ACC112 (cell line): ENCODE measurements around the gene ART4.

Source experiments
- H2AFZ ChIP-seq: fragments of 200-600 bp; sonication (generic); one replicate; pipeline ENCODE4 v1.6.0; 2017; ENCODE audit warnings: antibody characterized with exemption, low read length; ENCODE audit not compliant: unreplicated experiment
- H3K27ac ChIP-seq: fragments of 200-600 bp; sonication (generic); 2 replicates; pipeline ENCODE4 v1.5.1; 2014; ENCODE audit warnings: low read depth, mild to moderate bottlenecking, antibody characterized with exemption, low read length, moderate library complexity
- H3K27me3 ChIP-seq: fragments of 200-600 bp; sonication (generic); 2 replicates; pipeline ENCODE4 v1.6.1; 2014; ENCODE audit warnings: mild to moderate bottlenecking, antibody characterized with exemption, low read length, moderate library complexity, mixed read lengths; ENCODE audit not compliant: insufficient read depth
- H3K36me3 ChIP-seq: fragments of 200-600 bp; sonication (generic); 2 replicates; pipeline ENCODE4 v1.6.1; 2016; ENCODE audit warnings: mild to moderate bottlenecking, antibody characterized with exemption, low read length, moderate library complexity, mixed read lengths; ENCODE audit not compliant: insufficient read depth
- H3K4me1 ChIP-seq: fragments of 200-600 bp; sonication (generic); one replicate; pipeline ENCODE4 v1.6.1; 2016; ENCODE audit warnings: low read length, mixed read lengths; ENCODE audit not compliant: insufficient read depth, unreplicated experiment, control insufficient read depth
- H3K4me3 ChIP-seq: fragments of 200-600 bp; sonication (generic); 2 replicates; pipeline ENCODE4 v1.5.1; 2014; ENCODE audit warnings: mild to moderate bottlenecking, low read depth, low read length
- H3K79me2 ChIP-seq: fragments of 200-600 bp; sonication (generic); one replicate; pipeline ENCODE4 v1.6.0; 2016; ENCODE audit warnings: low read length; ENCODE audit not compliant: control insufficient read depth, unreplicated experiment, insufficient read depth

ART4 gene

GRCh38 chr12:14843425-14843887 lies at the start of gene ART4:
Gene ART4, minus strand, starts transcription at chr12:14843526. Its CDS starts 413 bp downstream, at chr12:14843113.
- no peaks in the 10 kb centered on the region for H3K79me2 ChIP-seq
- H3K4me3 ChIP-seq = peak within 1 kb of the TSS; percentile 32; the same call in 1 of the 2 replicates
- H3K4me1 ChIP-seq = peaks cover 31% of the 10 kb centered on the region
- peak within 1 kb of the TSS; percentile 30 for H2AFZ ChIP-seq
- H3K27ac ChIP-seq = peak within 1 kb of the TSS; percentile 84
- H3K36me3 ChIP-seq = no peaks in the 10 kb centered on the region
- no peaks in the 10 kb centered on the region for H3K27me3 ChIP-seq

- no peaks in the 10 kb centered on the region for H3K36me3 ChIP-seq
- no peak overlapping the region for H3K27ac ChIP-seq
- no peaks in the 10 kb centered on the region for H3K27me3 ChIP-seq
- H3K4me1 ChIP-seq = peaks cover 11% of the 10 kb centered on the region
- no peak overlapping the region for H3K4me3 ChIP-seq
- H3K79me2 ChIP-seq = no peaks in the 10 kb centered on the region
- peak overlapping the region; percentile 31 for H2AFZ ChIP-seq
These were observed 49.6 kb upstream of the ART4 start for GRCh38 chr12:14892726-14893505.

GRCh38 chr12:14890701-14891100 lies 47.4 kb upstream of the ART4 start:
- H3K27ac ChIP-seq = no peak overlapping the region
- H3K4me1 ChIP-seq = peaks cover 8% of the 10 kb centered on the region
- H3K36me3 ChIP-seq = no peaks in the 10 kb centered on the region
- no peaks in the 10 kb centered on the region for H3K79me2 ChIP-seq
- no peaks in the 10 kb centered on the region for H3K27me3 ChIP-seq
- H3K4me3 ChIP-seq = no peak overlapping the region
- no peak overlapping the region for H2AFZ ChIP-seq

GRCh38 chr12:14886271-14886670 lies 42.9 kb upstream of the ART4 start:
- Histone ChIP-seq H3K27ac (no peak overlapping the region), H3K79me2 (no peaks in the 10 kb centered on the region), H3K4me1 (peaks cover 12% of the 10 kb centered on the region), H2AFZ (peak overlapping the region; percentile 34), H3K36me3 (no peaks in the 10 kb centered on the region), H3K4me3 (peak overlapping the region; percentile 50), H3K27me3 (no peaks in the 10 kb centered on the region)

GRCh38 chr12:14885718-14886221 lies 42.4 kb upstream of the ART4 start, which contains the start of gene MGP:
Gene MGP, minus strand, starts transcription at chr12:14885854. Its CDS starts 63 bp downstream, at chr12:14885791.
- Histone ChIP-seq H3K79me2 (no peaks in the 10 kb centered on the region), H3K27me3 (no peaks in the 10 kb centered on the region), H3K4me1 (peaks cover 12% of the 10 kb centered on the region), H3K4me3 (peak within 1 kb of the TSS; percentile 58), H3K27ac (peak within 1 kb of the TSS; percentile 23; the same call in 1 of the 2 replicates), H2AFZ (peak within 1 kb of the TSS; percentile 34), H3K36me3 (no peaks in the 10 kb centered on the region)

GRCh38 chr12:14884458-14884878 lies 41.1 kb upstream of the ART4 start:
- no peaks in the 10 kb centered on the region for H3K36me3 ChIP-seq
- H3K4me1 ChIP-seq = peaks cover 12% of the 10 kb centered on the region
- H3K4me3 ChIP-seq = peak overlapping the region; percentile 58
- no peaks in the 10 kb centered on the region for H3K27me3 ChIP-seq
- H2AFZ ChIP-seq = no peak overlapping the region
- H3K27ac ChIP-seq = peak overlapping the region; percentile 23; the same call in 1 of the 2 replicates
- no peaks in the 10 kb centered on the region for H3K79me2 ChIP-seq

GRCh38 chr12:14883686-14884085 lies 40.4 kb upstream of the ART4 start:
- Histone ChIP-seq H3K27me3 (no peaks in the 10 kb centered on the region), H2AFZ (no peak overlapping the region), H3K79me2 (no peaks in the 10 kb centered on the region), H3K36me3 (no peaks in the 10 kb centered on the region), H3K4me3 (no peak overlapping the region), H3K27ac (no peak overlapping the region), H3K4me1 (peaks cover 12% of the 10 kb centered on the region)

- no peak overlapping the region for H3K27ac ChIP-seq
- H3K36me3 ChIP-seq = no peaks in the 10 kb centered on the region
- H3K4me3 ChIP-seq = no peak overlapping the region
- no peak overlapping the region for H2AFZ ChIP-seq
- H3K27me3 ChIP-seq = no peaks in the 10 kb centered on the region
- H3K4me1 ChIP-seq = peaks cover 6% of the 10 kb centered on the region
- no peaks in the 10 kb centered on the region for H3K79me2 ChIP-seq
These were observed 37.6 kb upstream of the ART4 start for GRCh38 chr12:14880890-14881453.

GRCh38 chr12:14879222-14879933 lies 36.1 kb upstream of the ART4 start:
- no peaks in the 10 kb centered on the region for H3K4me1 ChIP-seq
- H3K36me3 ChIP-seq = no peaks in the 10 kb centered on the region
- H2AFZ ChIP-seq = no peak overlapping the region
- no peak overlapping the region for H3K27ac ChIP-seq
- H3K79me2 ChIP-seq = no peaks in the 10 kb centered on the region
- no peak overlapping the region for H3K4me3 ChIP-seq
- no peaks in the 10 kb centered on the region for H3K27me3 ChIP-seq

- Histone ChIP-seq H3K4me3 (no peak overlapping the region), H3K27me3 (no peaks in the 10 kb centered on the region), H2AFZ (no peak overlapping the region), H3K4me1 (no peaks in the 10 kb centered on the region), H3K27ac (no peak overlapping the region), H3K79me2 (no peaks in the 10 kb centered on the region), H3K36me3 (no peaks in the 10 kb centered on the region)
These were observed 35.2 kb upstream of the ART4 start for GRCh38 chr12:14878488-14878887.
